ENCODE data around the gene COL1A1. TPM values are rescaled to one million over a fixed set of nuclear protein-coding genes. Genes with fewer than 3 reads are reported as not detected.

Gene COL1A1
- polyA plus RNA-seq, 1 donor (not counting 4 experiments of a cell fraction or from before 2014, with no cell fraction given): 0.55 TPM

- Histone ChIP-seq H3K4me1 (ENCODE audit: control insufficient read depth, extremely low read depth, insufficient read depth, low read length) (no peaks in the 10 kb centered on the region), H3K36me3 (ENCODE audit: control insufficient read depth in 2 of 2, extremely low read depth in 1 of 2, insufficient read depth in 2 of 2, low read length in 2 of 2) (no peaks in the 10 kb centered on the region), H3K9ac (ENCODE audit: control insufficient read depth, extremely low read depth, insufficient read depth, low read length) (no peak overlapping the region), H2AFZ (ENCODE audit: control insufficient read depth, low read length) (no peak overlapping the region), H3K4me3 (ENCODE audit: control insufficient read depth in 2 of 3, extremely low read depth in 1 of 3, insufficient read depth in 2 of 3, low read depth in 1 of 3, low read length in 3 of 3) (no peak overlapping the region), H3K27me3 (ENCODE audit: control insufficient read depth, extremely low read depth, insufficient read depth, low read length) (peaks cover under 1% of the 10 kb centered on the region), H3K79me2 (ENCODE audit: control insufficient read depth, insufficient read depth, low read length) (no peaks in the 10 kb centered on the region), H3K4me2 (ENCODE audit: control insufficient read depth, extremely low read depth, insufficient read depth, low read depth, low read length) (no peak overlapping the region), H3K9me3 (ENCODE audit: control insufficient read depth, low read depth, low read length) (no peaks in the 10 kb centered on the region), H4K20me1 (ENCODE audit: control insufficient read depth, extremely low read depth, insufficient read depth, low read length) (no peaks in the 10 kb centered on the region), H3K9me1 (ENCODE audit: control insufficient read depth, extremely low read depth, insufficient read depth, low read length) (no peaks in the 10 kb centered on the region), H3K27ac (ENCODE audit: control insufficient read depth, insufficient read depth, low read length) (no peak overlapping the region)
- TF ChIP-seq CTCF (optimal IDR thresholded peaks at IDR 0.05 in 1 of 3, IDR thresholded peaks at IDR 0.05 in 1 of 3, conservative IDR thresholded peaks at IDR 0.05 in 1 of 3; ENCODE audit: extremely low read depth in 1 of 3, insufficient read depth in 2 of 3, low read length in 3 of 3): no peak
- no peak for TF ChIP-seq EZH2 (IDR thresholded peaks at IDR 0.05; ENCODE audit: low read length)
- dilution Hi-C loops (cut with MboI; ENCODE audit: extremely low pct_ligation_motif_present, low sequenced_read_pairs): no loop called here
- FAIRE-seq (no peak), DNase-seq (ENCODE audit: low read depth, low spot score) (no peak)
These were observed 43.3 kb upstream of the COL1A1 start for GRCh38 chr17:50244771-50245170.

- Histone ChIP-seq H3K9me3 (ENCODE audit: control insufficient read depth, low read depth, low read length) (no peaks in the 10 kb centered on the region), H3K36me3 (ENCODE audit: control insufficient read depth in 2 of 2, extremely low read depth in 1 of 2, insufficient read depth in 2 of 2, low read length in 2 of 2) (no peaks in the 10 kb centered on the region), H3K4me1 (ENCODE audit: control insufficient read depth, extremely low read depth, insufficient read depth, low read length) (no peaks in the 10 kb centered on the region), H3K9me1 (ENCODE audit: control insufficient read depth, extremely low read depth, insufficient read depth, low read length) (no peaks in the 10 kb centered on the region), H3K27ac (ENCODE audit: control insufficient read depth, insufficient read depth, low read length) (no peak overlapping the region), H3K4me3 (ENCODE audit: control insufficient read depth in 2 of 3, extremely low read depth in 1 of 3, insufficient read depth in 2 of 3, low read depth in 1 of 3, low read length in 3 of 3) (no peak overlapping the region), H3K27me3 (ENCODE audit: control insufficient read depth, extremely low read depth, insufficient read depth, low read length) (peaks cover 3% of the 10 kb centered on the region), H2AFZ (ENCODE audit: control insufficient read depth, low read length) (no peak overlapping the region), H3K4me2 (ENCODE audit: control insufficient read depth, extremely low read depth, insufficient read depth, low read depth, low read length) (no peak overlapping the region), H4K20me1 (ENCODE audit: control insufficient read depth, extremely low read depth, insufficient read depth, low read length) (no peaks in the 10 kb centered on the region), H3K9ac (ENCODE audit: control insufficient read depth, extremely low read depth, insufficient read depth, low read length) (no peak overlapping the region), H3K79me2 (ENCODE audit: control insufficient read depth, insufficient read depth, low read length) (no peaks in the 10 kb centered on the region)
- no peak for TF ChIP-seq CTCF (optimal IDR thresholded peaks at IDR 0.05 in 1 of 3, IDR thresholded peaks at IDR 0.05 in 1 of 3, conservative IDR thresholded peaks at IDR 0.05 in 1 of 3; ENCODE audit: extremely low read depth in 1 of 3, insufficient read depth in 2 of 3, low read length in 3 of 3)
- FAIRE-seq: no peak
- dilution Hi-C loops (cut with MboI; ENCODE audit: extremely low pct_ligation_motif_present, low sequenced_read_pairs): no loop called here
- no peak for DNase-seq (ENCODE audit: low read depth, low spot score)
These were observed 40.0 kb upstream of the COL1A1 start for GRCh38 chr17:50241431-50241830.

All from keratinocyte (primary cell).